DOHH2 (cell line): Measurements from ENCODE around the gene SALL3.

Experiments
- H3F3A ChIP-seq: fragments of 200-600 bp; sonication (generic), shearing (Covaris generic); 2 replicates; pipeline ENCODE4 v1.6.0; 2016; ENCODE audit warnings: antibody characterized with exemption, mild to moderate bottlenecking; ENCODE audit not compliant: control insufficient read depth, insufficient read depth
- H3K27ac ChIP-seq: fragments of 200-600 bp; sonication (generic); 2 replicates; pipeline ENCODE4 v1.5.1; 2014; ENCODE audit warnings: low read depth, mild to moderate bottlenecking, low read length, moderate library complexity
- H3K27me3 ChIP-seq: fragments of 200-600 bp; sonication (generic); 2 replicates; pipeline ENCODE4 v1.6.1; 2014; ENCODE audit warnings: mild to moderate bottlenecking, low read length, mixed read lengths; ENCODE audit not compliant: control insufficient read depth
- H3K36me3 ChIP-seq: fragments of 200-600 bp; sonication (generic); 2 replicates; pipeline ENCODE4 v1.6.1; 2014; ENCODE audit warnings: mild to moderate bottlenecking, low read length, moderate library complexity, mixed read lengths; ENCODE audit not compliant: control insufficient read depth
- H3K4me1 ChIP-seq: fragments of 200-600 bp; sonication (generic); 2 replicates; pipeline ENCODE4 v1.6.1; 2014; ENCODE audit warnings: mild to moderate bottlenecking, low read length, mixed read lengths; ENCODE audit not compliant: control insufficient read depth
- H3K4me2 ChIP-seq: fragments of 200-600 bp; sonication (generic); 2 replicates; pipeline ENCODE4 v1.6.0; 2014; ENCODE audit warnings: mild to moderate bottlenecking, low read length, moderate library complexity
- H3K4me3 ChIP-seq: fragments of 200-600 bp; sonication (generic); 2 replicates; pipeline ENCODE4 v1.5.1; 2014; ENCODE audit warnings: mild to moderate bottlenecking, low read length, mixed read lengths
- H3K79me2 ChIP-seq: fragments of 200-600 bp; sonication (generic); 2 replicates; pipeline ENCODE4 v1.6.1; 2014; ENCODE audit warnings: mild to moderate bottlenecking, low read length, mixed read lengths; ENCODE audit not compliant: control insufficient read depth
- H3K9me2 ChIP-seq: fragments of 200-600 bp; sonication (generic); replicated peaks from 2 replicates; pipeline ENCODE4 v1.6.1; 2014; ENCODE audit warnings: mild to moderate bottlenecking, low read length, mixed read lengths; ENCODE audit not compliant: control insufficient read depth
- H3K9me3 ChIP-seq: fragments of 200-600 bp; sonication (generic); 2 replicates; pipeline ENCODE4 v1.6.1; 2014; ENCODE audit warnings: antibody characterized with exemption, low read length, mixed read lengths; ENCODE audit not compliant: control insufficient read depth, insufficient read depth
- H4K20me1 ChIP-seq: fragments of 200-600 bp; sonication (generic); 2 replicates; pipeline ENCODE4 v1.6.0; 2014; ENCODE audit warnings: low read depth, mild to moderate bottlenecking, antibody characterized with exemption, low read length, moderate library complexity; ENCODE audit not compliant: control insufficient read depth, insufficient read depth
- CTCF ChIP-seq: fragments of 200-600 bp; sonication (generic); IDR thresholded peaks from one replicate; pipeline ENCODE4 v1.5.1; 2014; ENCODE audit warnings: antibody characterized with exemption, mild to moderate bottlenecking, low read depth, low read length; ENCODE audit not compliant: poor library complexity, severe bottlenecking
- EZH2phosphoT487 ChIP-seq: fragments of 200-600 bp; sonication (generic); IDR thresholded peaks from 2 replicates; pipeline ENCODE4 v1.6.1; 2017; ENCODE audit warnings: borderline replicate concordance, mild to moderate bottlenecking, antibody characterized with exemption, low read length, moderate library complexity, mixed read lengths

SALL3 gene

GRCh38 chr18:79000997-79001396 lies 21.4 kb downstream of the SALL3 start:
- Histone ChIP-seq H3K79me2 (no peaks in the 10 kb centered on the region), H3K9me3 (no peaks in the 10 kb centered on the region; the same call in 1 of the 2 replicates), H3K4me3 (no peak overlapping the region), H3K4me2 (no peak overlapping the region), H3K9me2 (no peaks in the 10 kb centered on the region), H3K27me3 (no peaks in the 10 kb centered on the region), H3F3A (no peaks in the 10 kb centered on the region), H3K36me3 (no peaks in the 10 kb centered on the region), H3K4me1 (no peaks in the 10 kb centered on the region), H4K20me1 (no peaks in the 10 kb centered on the region), H3K27ac (no peak overlapping the region)
- TF ChIP-seq EZH2phosphoT487 (no peak), CTCF (no peak)

GRCh38 chr18:79005653-79006052 lies 26.0 kb downstream of the SALL3 start:
- Histone ChIP-seq H3K79me2 (no peaks in the 10 kb centered on the region), H3K4me2 (no peak overlapping the region), H4K20me1 (no peaks in the 10 kb centered on the region), H3K9me3 (no peaks in the 10 kb centered on the region), H3K27me3 (no peaks in the 10 kb centered on the region), H3K4me1 (no peaks in the 10 kb centered on the region), H3K36me3 (no peaks in the 10 kb centered on the region), H3F3A (no peaks in the 10 kb centered on the region), H3K4me3 (no peak overlapping the region), H3K27ac (no peak overlapping the region), H3K9me2 (no peaks in the 10 kb centered on the region)
- TF ChIP-seq EZH2phosphoT487 (no peak), CTCF (no peak)

- Histone ChIP-seq H3K36me3 (no peaks in the 10 kb centered on the region), H3K4me1 (no peaks in the 10 kb centered on the region), H3K27ac (no peak overlapping the region), H4K20me1 (no peaks in the 10 kb centered on the region), H3K4me3 (no peak overlapping the region), H3K4me2 (no peak overlapping the region), H3F3A (no peaks in the 10 kb centered on the region), H3K9me3 (no peaks in the 10 kb centered on the region), H3K79me2 (no peaks in the 10 kb centered on the region), H3K9me2 (no peaks in the 10 kb centered on the region), H3K27me3 (no peaks in the 10 kb centered on the region)
- TF ChIP-seq EZH2phosphoT487: no peak
- TF ChIP-seq CTCF: no peak
These were observed 26.6 kb downstream of the SALL3 start for GRCh38 chr18:79006106-79006795.
